CD4-positive, CD25-positive, alpha-beta regulatory T cell (primary cell): ENCODE measurements around the gene KIF22. TPM values are rescaled to one million over a fixed set of nuclear protein-coding genes. Genes with fewer than 3 reads are reported as not detected.

Experiments
- ATAC-seq, 2 donors: fragments of 150-1000 bp; cut with Tn5 transposase; one replicate each; pipeline ENCODE4 v1.10.0; 2021; ENCODE audit warnings: low read depth in 2 of 2, moderate number of reproducible peaks in 2 of 2, moderate library complexity in 1 of 2
- DNase-seq, 3 donors: peaks; one replicate each; pipeline versions ENCODE4 v3.0.0 to v3.0.0-alpha.2; 2012 to 2022; ENCODE audit warnings: mixed read lengths in 1 of 3
- H3K27ac ChIP-seq: one replicate; pipeline ENCODE4 v1.7.0; 2013; ENCODE audit warnings: mild to moderate bottlenecking, low read length; ENCODE audit not compliant: insufficient read depth, poor library complexity, severe bottlenecking
- H3K27me3 ChIP-seq: one replicate; pipeline ENCODE4 v1.7.0; 2013; ENCODE audit warnings: low read length; ENCODE audit not compliant: control insufficient read depth, insufficient read depth
- H3K36me3 ChIP-seq: one replicate; pipeline ENCODE4 v1.7.0; 2013; ENCODE audit warnings: mild to moderate bottlenecking, low read length, moderate library complexity; ENCODE audit not compliant: control insufficient read depth, insufficient read depth
- H3K4me1 ChIP-seq: 2 replicates; pipeline ENCODE4 v1.7.0; 2013; ENCODE audit warnings: mild to moderate bottlenecking, low read length; ENCODE audit not compliant: insufficient read depth, control insufficient read depth, poor library complexity, severe bottlenecking
- H3K4me3 ChIP-seq: one replicate; pipeline ENCODE4 v1.7.0; 2013; ENCODE audit warnings: low read depth, mild to moderate bottlenecking, low read length, moderate library complexity
- H3K9me3 ChIP-seq, 2 experiments: 1 replicate in 1 of 2; 2 replicates in 1 of 2; pipeline ENCODE4 v1.7.0; 2013; ENCODE audit warnings: low read length in 2 of 2, mild to moderate bottlenecking in 1 of 2, moderate library complexity in 1 of 2; ENCODE audit not compliant: control insufficient read depth in 2 of 2
- H3K27ac Mint-ChIP-seq, 3 donors: one replicate each; pipeline ENCODE4 v1.8.0; 2020 to 2022; ENCODE audit warnings: mild to moderate bottlenecking in 3 of 3, mixed read lengths in 3 of 3, moderate library complexity in 2 of 3
- H3K27me3 Mint-ChIP-seq: one replicate; pipeline ENCODE4 v1.8.0; 2022; ENCODE audit warnings: mild to moderate bottlenecking, mixed read lengths
- H3K36me3 Mint-ChIP-seq: one replicate; pipeline ENCODE4 v1.8.0; 2020; ENCODE audit warnings: mixed read lengths
- H3K4me1 Mint-ChIP-seq, 4 donors: one replicate each; pipeline ENCODE4 v1.8.0; 2020 to 2022; ENCODE audit warnings: mixed read lengths in 4 of 4, mild to moderate bottlenecking in 1 of 4
- H3K4me3 Mint-ChIP-seq, 4 donors: one replicate each; pipeline ENCODE4 v1.8.0; 2020 to 2022; ENCODE audit warnings: mild to moderate bottlenecking in 4 of 4, mixed read lengths in 4 of 4, moderate library complexity in 3 of 4
- H3K9me3 Mint-ChIP-seq, 7 donors: one replicate each; pipeline ENCODE4 v1.8.0; 2020 to 2022; ENCODE audit warnings: mixed read lengths in 7 of 7, mild to moderate bottlenecking in 3 of 7, moderate library complexity in 2 of 7
- polyA plus RNA-seq, 4 donors: library from polyadenylated mRNA; unstranded; fragments of 300-500 nt; fragmentation: Illumina TruSeq; gene quantifications; one replicate each; pipeline ENCODE4 v1.2.3, GENCODE V29; 2021
- total RNA-seq: library from RNA; stranded (reverse); gene quantifications from one replicate; pipeline ENCODE4 v1.2.3, GENCODE V29; 2022

KIF22 gene
- total and polyA plus RNA-seq, 5 donors from 2014 or later: 49.4 to 89.1 (median 58.4) TPM

DNA sequence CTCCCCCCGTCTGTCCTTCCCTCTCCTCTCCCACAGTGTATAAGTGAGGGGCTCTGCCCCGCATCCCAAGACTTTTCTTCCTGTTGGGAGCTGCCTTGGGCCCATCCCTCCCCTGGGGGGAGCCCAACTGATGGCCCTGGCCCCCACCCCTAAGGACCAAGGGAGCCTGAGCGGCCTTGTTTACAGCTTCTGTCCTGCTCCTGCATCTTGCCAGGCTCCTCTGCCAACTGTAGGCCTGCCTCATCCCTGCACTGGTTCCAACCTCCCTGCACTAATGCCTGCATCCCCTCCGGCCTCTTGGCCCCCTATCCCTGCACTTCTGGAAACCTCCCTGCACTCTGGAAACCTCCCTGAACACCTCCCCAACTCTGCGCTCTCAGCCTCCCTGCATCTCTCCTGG lies 24.0 kb downstream of the KIF22 start:
- Mint-ChIP-seq H3K36me3 (peaks cover 6% of the 10 kb centered on the region), H3K4me3 (peak overlapping the region; percentile 82 to 98 (median 95)), H3K9me3 (peaks cover 0 to 2% (median 0%) of the 10 kb centered on the region in 7 donors), H3K27me3 (peaks cover 16% of the 10 kb centered on the region), H3K4me1 (peaks cover 5 to 77% (median 43%) of the 10 kb centered on the region in 4 donors), H3K27ac (peak overlapping the region; percentile 18 to 97 (median 82))
- ATAC-seq: no peak
- Histone ChIP-seq H3K27ac (no peak overlapping the region), H3K36me3 (peaks cover 15% of the 10 kb centered on the region), H3K9me3 (no peaks in the 10 kb centered on the region), H3K4me3 (peak overlapping the region; percentile 68), H3K27me3 (no peaks in the 10 kb centered on the region), H3K4me1 (peaks cover 68% of the 10 kb centered on the region)
- DNase-seq: no peak

DNA sequence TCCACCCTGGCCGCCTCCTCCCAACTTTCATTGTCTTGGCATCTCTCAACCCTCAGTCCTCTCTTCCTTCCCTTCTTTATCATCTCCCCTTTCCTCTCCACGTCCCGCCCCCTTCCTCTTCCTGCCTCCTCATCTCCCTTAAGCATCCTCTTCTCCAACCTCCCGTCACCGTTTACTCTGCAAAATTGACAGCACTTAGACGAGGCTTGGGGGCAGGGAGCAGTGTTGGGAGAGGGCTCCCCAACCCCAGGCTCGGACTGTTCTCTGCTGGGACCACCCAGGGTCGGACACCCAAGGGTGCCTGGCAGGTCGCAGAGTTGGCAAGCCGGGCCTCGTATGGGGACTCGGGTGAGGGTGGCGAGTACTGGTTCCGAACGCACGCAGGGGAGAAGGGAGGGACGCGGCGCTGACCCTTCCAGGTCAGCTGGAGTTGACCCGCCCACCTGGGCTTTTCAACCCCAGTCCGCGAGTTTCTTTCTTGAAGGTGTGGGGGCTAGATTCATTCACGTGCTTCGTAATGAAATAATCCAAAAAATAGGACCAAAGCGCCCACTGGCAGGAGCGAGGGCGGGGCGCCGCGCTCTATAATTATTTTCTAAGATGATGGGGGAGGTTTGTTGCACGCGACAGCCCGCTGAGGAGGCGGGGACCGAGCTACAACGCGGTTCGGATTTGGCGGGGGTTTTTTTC lies 24.6 kb downstream of the KIF22 start:
- Histone ChIP-seq H3K4me1 (peaks cover 68% of the 10 kb centered on the region), H3K36me3 (peaks cover 13% of the 10 kb centered on the region), H3K4me3 (peak overlapping the region; percentile 68), H3K9me3 (no peaks in the 10 kb centered on the region), H3K27me3 (no peaks in the 10 kb centered on the region), H3K27ac (peak overlapping the region; percentile 91)
- H3K4me1 Mint-ChIP-seq: peaks cover 5 to 78% (median 44%) of the 10 kb centered on the region in 4 donors
- H3K27me3 Mint-ChIP-seq: peaks cover 16% of the 10 kb centered on the region
- peaks cover 0 to 2% (median 0%) of the 10 kb centered on the region in 7 donors for H3K9me3 Mint-ChIP-seq
- ATAC-seq: no peak
- DNase-seq: no peak
- H3K4me3 Mint-ChIP-seq: peak overlapping the region; percentile 94 to 98 (median 95)
- peak overlapping the region in 2 of 3 donors; percentile 97 for H3K27ac Mint-ChIP-seq
- peaks cover 6% of the 10 kb centered on the region for H3K36me3 Mint-ChIP-seq

DNA sequence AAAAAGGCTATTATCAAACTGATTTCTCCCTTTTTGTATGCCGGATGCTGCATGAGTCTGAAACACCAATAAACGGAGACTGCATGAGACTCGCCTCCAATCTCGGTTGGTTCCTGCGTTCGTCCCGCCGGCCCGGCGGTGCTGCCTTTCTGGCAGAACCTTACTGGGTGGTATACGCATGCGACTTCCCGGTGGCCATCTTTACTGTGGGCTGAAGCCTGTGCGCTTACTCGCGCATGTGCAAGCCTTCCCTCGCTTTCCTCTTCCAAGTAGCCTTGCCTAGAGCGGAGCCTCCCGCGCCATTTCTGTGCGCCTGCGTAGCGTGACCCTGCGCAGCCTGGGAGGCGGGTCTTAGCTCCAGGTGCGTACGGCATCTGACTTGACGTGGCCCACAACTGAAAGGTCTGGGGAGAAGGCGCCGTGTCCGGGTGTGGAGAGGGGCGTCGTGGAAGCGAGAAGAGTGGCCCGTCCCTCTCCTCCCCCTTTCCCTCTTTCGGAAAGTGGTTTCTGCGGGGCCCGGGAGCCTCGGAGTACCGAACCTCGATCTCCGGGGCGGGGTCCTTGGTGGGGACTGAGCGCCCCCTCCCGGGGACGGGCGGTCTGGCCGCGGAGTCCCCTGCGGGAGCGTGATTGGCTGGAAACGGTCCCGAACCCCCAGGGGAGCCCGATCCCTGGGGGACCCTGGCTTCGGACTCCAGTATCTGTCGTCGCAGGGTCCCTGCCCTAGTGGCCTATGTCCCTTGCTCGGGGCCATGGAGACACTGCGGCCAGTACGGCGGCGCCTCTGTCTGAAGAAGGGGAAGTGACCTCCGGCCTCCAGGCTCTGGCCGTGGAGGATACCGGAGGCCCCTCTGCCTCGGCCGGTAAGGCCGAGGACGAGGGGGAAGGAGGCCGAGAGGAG lies 25.5 kb downstream of the KIF22 start, which contains the start of gene PAGR1:
PAGR1 (plus strand) TSS at position 360 of the 901 bp plus-strand sequence; CDS start at position 734, 374 bp downstream.
- H3K4me3 Mint-ChIP-seq: peak within 1 kb of the TSS; percentile 94 to 98 (median 95)
- no peaks in the 10 kb centered on the region for H3K9me3 ChIP-seq
- peaks cover 68% of the 10 kb centered on the region for H3K4me1 ChIP-seq
- H3K27ac Mint-ChIP-seq: peak within 1 kb of the TSS; percentile 97
- peaks cover 14% of the 10 kb centered on the region for H3K27me3 Mint-ChIP-seq
- peak within 1 kb of the TSS; percentile 68 for H3K4me3 ChIP-seq
- ATAC-seq (peak; percentile 80), DNase-seq (peak; percentile 98 to 100 (median 99))
- H3K4me1 Mint-ChIP-seq: peaks cover 5 to 78% (median 39%) of the 10 kb centered on the region in 4 donors
- peaks cover 0 to 2% (median 0%) of the 10 kb centered on the region in 7 donors for H3K9me3 Mint-ChIP-seq
- H3K36me3 ChIP-seq: peaks cover 10% of the 10 kb centered on the region
- H3K27me3 ChIP-seq: no peaks in the 10 kb centered on the region
- peak within 1 kb of the TSS; percentile 91 for H3K27ac ChIP-seq
- peaks cover 6% of the 10 kb centered on the region for H3K36me3 Mint-ChIP-seq

DNA sequence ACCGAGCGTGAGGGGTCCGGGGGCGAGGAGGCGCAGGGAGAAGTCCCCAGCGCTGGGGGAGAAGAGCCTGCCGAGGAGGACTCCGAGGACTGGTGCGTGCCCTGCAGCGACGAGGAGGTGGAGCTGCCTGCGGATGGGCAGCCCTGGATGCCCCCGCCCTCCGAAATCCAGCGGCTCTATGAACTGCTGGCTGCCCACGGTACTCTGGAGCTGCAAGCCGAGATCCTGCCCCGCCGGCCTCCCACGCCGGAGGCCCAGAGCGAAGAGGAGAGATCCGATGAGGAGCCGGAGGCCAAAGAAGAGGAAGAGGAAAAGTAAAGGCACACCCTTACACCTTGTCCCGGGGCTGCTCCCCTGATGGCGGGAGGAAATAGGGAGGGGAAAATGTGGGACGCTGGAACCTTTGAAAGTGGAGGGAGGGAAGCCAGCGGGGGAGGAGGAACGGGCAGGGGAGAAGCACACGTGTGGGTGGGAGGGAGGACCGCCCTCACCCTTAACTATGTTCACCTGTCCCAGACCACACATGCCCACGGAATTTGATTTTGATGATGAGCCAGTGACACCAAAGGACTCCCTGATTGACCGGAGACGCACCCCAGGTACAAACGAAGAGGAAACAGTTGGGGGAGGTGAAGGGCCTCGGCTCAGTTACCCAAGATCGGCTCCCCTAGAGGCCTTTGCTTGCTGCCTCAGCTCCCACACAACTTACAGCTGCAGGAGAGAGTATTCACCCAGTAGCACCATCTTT lies 26.3 kb downstream of the KIF22 start:
- Mint-ChIP-seq H3K9me3 (peaks cover 0 to 2% (median 0%) of the 10 kb centered on the region in 7 donors), H3K4me3 (peak overlapping the region; percentile 94 to 98 (median 95)), H3K36me3 (peaks cover 6% of the 10 kb centered on the region), H3K27me3 (peaks cover 11% of the 10 kb centered on the region), H3K27ac (peak overlapping the region; percentile 92 to 97 (median 97)), H3K4me1 (peaks cover 5 to 78% (median 39%) of the 10 kb centered on the region in 4 donors)
- peak; percentile 39 to 81 (median 52) for DNase-seq
- Histone ChIP-seq H3K9me3 (no peaks in the 10 kb centered on the region), H3K4me3 (peak overlapping the region; percentile 68), H3K27me3 (no peaks in the 10 kb centered on the region), H3K27ac (peak overlapping the region; percentile 91), H3K36me3 (peaks cover 10% of the 10 kb centered on the region), H3K4me1 (peaks cover 68% of the 10 kb centered on the region)
- no peak for ATAC-seq

DNA sequence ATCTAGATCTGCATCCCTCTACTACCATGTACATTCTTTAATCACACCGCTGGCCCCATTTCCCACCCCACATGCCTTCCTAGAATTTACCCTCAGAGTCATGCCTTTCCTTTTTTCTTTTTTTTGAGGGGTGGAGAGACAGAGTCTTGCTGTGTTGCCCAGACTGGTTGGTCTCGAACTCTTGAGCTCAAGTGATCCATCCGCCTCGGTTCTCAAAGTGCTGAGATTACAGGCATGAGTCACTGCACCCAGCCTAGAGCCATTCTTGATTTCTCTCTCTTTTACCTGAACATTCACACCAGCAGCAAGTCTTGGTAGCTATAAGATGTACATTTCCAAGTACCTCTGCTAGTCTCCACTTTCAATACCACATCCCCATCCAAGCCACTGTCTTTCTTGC lies 27.5 kb downstream of the KIF22 start:
- peaks cover 10% of the 10 kb centered on the region for H3K36me3 ChIP-seq
- peak overlapping the region; percentile 57 to 86 (median 70) for H3K27ac Mint-ChIP-seq
- peak overlapping the region; percentile 31 for H3K4me3 ChIP-seq
- H3K27ac ChIP-seq: no peak overlapping the region
- peak overlapping the region; percentile 94 to 95 (median 95) for H3K4me3 Mint-ChIP-seq
- peaks cover 5 to 80% (median 43%) of the 10 kb centered on the region in 4 donors for H3K4me1 Mint-ChIP-seq
- ATAC-seq: no peak
- peaks cover 11% of the 10 kb centered on the region for H3K27me3 Mint-ChIP-seq
- H3K27me3 ChIP-seq: no peaks in the 10 kb centered on the region
- peaks cover 72% of the 10 kb centered on the region for H3K4me1 ChIP-seq
- H3K36me3 Mint-ChIP-seq: peaks cover 6% of the 10 kb centered on the region
- peaks cover 0 to 2% (median 0%) of the 10 kb centered on the region in 7 donors for H3K9me3 Mint-ChIP-seq
- no peaks in the 10 kb centered on the region for H3K9me3 ChIP-seq
- no peak for DNase-seq

DNA sequence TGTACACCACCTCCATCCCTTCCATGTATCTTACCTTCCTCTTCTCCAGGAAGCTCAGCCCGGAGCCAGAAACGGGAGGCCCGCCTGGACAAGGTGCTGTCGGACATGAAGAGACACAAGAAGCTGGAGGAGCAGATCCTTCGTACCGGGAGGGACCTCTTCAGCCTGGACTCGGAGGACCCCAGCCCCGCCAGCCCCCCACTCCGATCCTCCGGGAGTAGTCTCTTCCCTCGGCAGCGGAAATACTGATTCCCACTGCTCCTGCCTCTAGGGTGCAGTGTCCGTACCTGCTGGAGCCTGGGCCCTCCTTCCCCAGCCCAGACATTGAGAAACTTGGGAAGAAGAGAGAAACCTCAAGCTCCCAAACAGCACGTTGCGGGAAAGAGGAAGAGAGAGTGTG lies 29.0 kb downstream of the KIF22 start:
- no peaks in the 10 kb centered on the region for H3K27me3 ChIP-seq
- H3K27ac ChIP-seq: peak overlapping the region; percentile 87
- H3K4me1 Mint-ChIP-seq: peaks cover 5 to 91% (median 43%) of the 10 kb centered on the region in 4 donors
- ATAC-seq (no peak), DNase-seq (no peak)
- H3K4me3 ChIP-seq: peak overlapping the region; percentile 95
- H3K4me3 Mint-ChIP-seq: peak overlapping the region; percentile 94 to 99 (median 95)
- H3K27ac Mint-ChIP-seq: peak overlapping the region; percentile 83 to 97 (median 95)
- H3K36me3 ChIP-seq: peaks cover 10% of the 10 kb centered on the region
- peaks cover 3% of the 10 kb centered on the region for H3K27me3 Mint-ChIP-seq
- H3K9me3 Mint-ChIP-seq: peaks cover 0 to 2% (median 0%) of the 10 kb centered on the region in 7 donors
- H3K36me3 Mint-ChIP-seq: peaks cover 6% of the 10 kb centered on the region
- peaks cover 86% of the 10 kb centered on the region for H3K4me1 ChIP-seq
- H3K9me3 ChIP-seq: no peaks in the 10 kb centered on the region

DNA sequence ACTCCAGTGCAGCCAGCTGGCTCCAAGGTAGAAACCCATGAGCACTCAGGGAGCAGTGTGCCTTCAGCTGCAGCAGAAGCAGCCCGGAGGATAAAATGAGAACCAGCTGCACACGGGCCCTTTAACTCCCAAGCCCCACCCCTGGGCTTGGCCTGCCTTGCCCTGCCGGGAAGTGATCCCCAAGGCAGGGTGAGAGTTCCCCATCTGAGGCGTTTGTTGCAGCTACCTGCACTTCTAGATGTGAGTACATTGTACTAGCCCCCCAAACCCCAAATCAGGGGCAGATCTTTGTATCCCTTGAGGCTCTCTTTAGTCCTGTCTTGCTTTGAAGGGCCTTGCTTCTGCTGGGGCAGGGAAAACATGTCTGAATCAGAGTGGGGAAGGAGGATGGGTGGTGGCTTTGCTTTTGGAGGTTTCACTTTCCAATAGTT lies 29.7 kb downstream of the KIF22 start, which contains the start of gene MVP:
MVP (plus strand) TSS at position 192 of the 431 bp plus-strand sequence. CDS start 10,088 bp downstream, outside the sequence.
- DNase-seq (peak in 1 of 3 donors; percentile 68), ATAC-seq (no peak)
- H3K4me1 ChIP-seq: peaks cover 86% of the 10 kb centered on the region

More for the DNA sequence above, 29.7 kb downstream of the KIF22 start, which contains the start of gene MVP:
- peaks cover 0 to 2% (median 0%) of the 10 kb centered on the region in 7 donors for H3K9me3 Mint-ChIP-seq
- no peaks in the 10 kb centered on the region for H3K27me3 Mint-ChIP-seq
- H3K4me1 Mint-ChIP-seq: peaks cover 5 to 91% (median 43%) of the 10 kb centered on the region in 4 donors
- peak within 1 kb of the TSS; percentile 83 to 97 (median 95) for H3K27ac Mint-ChIP-seq
- H3K36me3 Mint-ChIP-seq: peaks cover 6% of the 10 kb centered on the region
- H3K27ac ChIP-seq: peak within 1 kb of the TSS; percentile 87
- H3K9me3 ChIP-seq: no peaks in the 10 kb centered on the region
- peak within 1 kb of the TSS; percentile 95 for H3K4me3 ChIP-seq
- H3K27me3 ChIP-seq: no peaks in the 10 kb centered on the region
- peaks cover 10% of the 10 kb centered on the region for H3K36me3 ChIP-seq
- peak within 1 kb of the TSS; percentile 94 to 99 (median 95) for H3K4me3 Mint-ChIP-seq
